GM19023 (cell line): ENCODE results near the gene EDDM3A.
"Not testable (repeated sequence)": the region's sequence is repeated elsewhere in the genome, so short reads cannot be mapped to it uniquely, and the experiment has no call there.

Source experiments
- ATAC-seq: cut with Tn5 transposase; IDR thresholded peaks from one replicate; pipeline ENCODE4 v1.9.1; 2021; ENCODE audit warnings: mild to moderate bottlenecking, moderate library complexity; ENCODE audit not compliant: unreplicated experiment

EDDM3A gene

GRCh38 chr14:20732979-20733635 lies 12.6 kb upstream of the EDDM3A start:
- no peak for ATAC-seq

DNA sequence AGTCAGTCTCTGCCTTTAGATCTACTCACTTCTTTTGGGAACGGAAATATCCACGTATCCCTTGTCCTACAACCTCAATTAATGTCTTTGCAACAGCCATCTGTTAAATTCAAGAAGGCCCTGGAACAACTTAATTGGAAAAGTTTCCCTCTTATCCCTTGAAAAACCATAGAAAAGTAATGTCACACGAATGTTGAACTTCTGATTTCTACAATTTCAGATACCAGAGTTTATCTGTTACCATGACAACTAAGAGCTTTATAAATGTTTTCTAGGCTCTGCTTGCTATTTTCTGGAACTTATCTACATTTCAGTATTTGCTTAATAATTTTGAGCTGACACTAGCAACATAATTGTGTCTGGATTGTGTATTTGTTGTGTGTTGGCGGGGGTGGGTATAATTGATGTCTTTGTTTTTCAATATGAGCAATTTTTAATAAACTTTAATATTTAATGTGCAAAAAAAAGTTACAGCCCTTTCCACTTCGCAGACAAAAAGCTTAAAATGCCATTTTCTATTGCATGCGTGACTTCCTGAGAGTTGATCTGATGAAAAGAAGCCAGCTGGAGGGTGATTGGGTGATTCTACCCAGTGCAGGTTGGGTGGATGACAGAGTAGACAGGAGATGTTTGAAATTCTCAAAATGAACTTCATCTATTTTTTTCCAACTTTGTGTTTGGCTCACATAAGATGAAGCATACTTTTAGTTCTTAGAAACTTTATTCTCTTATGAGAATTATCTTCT lies 11.8 kb upstream of the EDDM3A start:
- no peak for ATAC-seq

DNA sequence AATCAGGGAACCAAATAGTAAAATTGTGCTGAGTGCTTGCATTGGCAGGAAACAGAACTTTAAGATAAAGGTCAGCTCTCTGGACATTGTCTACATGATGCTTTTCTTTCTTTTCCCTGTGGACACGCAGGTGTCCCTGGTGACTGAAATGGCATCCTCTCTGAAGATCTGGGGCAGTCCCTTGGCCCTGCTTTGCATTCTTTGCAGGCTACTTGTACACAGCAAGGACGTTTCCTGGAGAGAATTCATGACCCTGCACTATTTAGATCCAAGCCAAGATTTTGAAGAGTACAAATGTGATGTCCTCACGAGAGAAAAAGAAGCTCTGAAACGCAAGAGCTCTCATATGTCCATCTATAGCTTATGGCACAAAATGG lies 11.3 kb upstream of the EDDM3A start:
- ATAC-seq = peak; percentile 69

- not testable (repeated sequence) for ATAC-seq
These were observed 7.4 kb upstream of the EDDM3A start for GRCh38 chr14:20738292-20738691.

DNA sequence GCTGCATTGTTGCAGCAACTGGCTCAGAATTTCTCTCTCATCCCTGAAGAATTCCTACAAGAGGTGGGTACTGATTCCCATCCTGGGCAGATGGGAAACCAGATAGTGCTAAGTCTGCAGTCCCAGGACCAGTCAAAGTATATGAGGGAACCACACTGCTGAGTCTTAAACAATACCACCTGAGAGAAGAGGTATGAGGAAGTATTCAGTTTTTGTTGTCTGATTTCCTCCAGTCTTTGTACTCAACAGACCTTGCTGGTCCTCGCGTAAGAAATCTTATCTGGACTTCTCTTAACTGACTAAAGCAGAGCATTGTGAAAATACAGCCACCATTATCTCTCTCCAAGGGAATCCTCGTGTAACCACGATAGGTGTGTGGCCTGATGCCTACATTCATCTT lies 3.6 kb upstream of the EDDM3A start:
- ATAC-seq = no peak

DNA sequence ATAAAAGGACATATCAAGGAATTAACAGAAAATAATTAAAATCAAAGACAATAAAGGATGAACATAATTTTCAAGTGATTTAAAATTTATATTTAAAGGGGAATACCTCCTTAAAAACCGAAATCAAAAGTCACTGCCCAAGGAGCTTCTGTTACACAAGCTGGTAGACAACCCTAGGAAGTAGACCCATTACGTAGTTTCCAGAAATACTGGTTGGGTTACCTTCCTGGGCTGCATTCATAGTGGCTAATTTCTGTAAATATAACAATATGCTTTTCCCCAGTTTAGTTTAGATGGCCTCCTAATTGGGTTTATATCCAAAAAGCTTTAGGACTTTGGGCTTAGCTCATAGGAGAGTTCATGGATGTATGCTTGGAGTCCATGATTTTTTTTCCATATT lies 2.1 kb upstream of the EDDM3A start:
- ATAC-seq = no peak

DNA sequence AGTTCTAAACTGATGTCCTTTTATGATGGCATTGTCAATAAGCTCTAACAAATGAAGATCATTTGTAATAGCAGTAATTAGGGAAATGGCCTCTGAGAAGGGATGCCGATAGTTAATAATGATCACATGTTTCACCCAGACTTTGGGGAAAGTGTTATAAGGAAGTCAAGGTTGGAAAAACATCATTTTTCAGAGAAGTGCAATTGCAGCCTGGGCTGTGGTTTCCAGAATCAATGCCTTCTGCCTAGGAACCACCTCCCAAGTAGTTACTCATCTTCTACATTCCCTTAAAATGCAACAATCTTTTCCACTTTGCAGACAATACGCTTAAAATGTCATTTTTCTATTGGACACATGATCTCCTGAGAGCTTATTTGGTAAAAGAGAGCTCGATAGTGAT lies 879 bp downstream of the EDDM3A start:
- no peak for ATAC-seq

GRCh38 chr14:20748439-20748838 lies 2.8 kb downstream of the EDDM3A start:
- no peak for ATAC-seq

DNA sequence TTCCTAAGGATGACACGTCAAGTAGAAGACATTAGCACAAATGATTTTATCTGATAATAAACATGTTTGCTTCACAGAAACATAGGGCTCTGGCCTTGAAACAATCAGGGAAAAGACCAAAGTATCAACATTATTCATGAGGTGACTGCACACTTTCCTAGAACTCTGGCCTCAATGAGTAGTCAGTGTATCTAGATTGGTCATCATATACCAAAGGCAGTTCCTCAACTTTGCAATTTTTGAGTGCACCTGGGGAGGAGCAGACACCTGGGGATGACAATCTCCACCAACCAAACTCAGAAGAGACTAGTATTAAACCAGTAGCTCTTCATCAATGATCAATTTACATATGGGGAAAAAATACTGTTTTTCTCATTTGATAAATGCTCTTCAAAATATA lies 4.5 kb downstream of the EDDM3A start:
- no peak for ATAC-seq

DNA sequence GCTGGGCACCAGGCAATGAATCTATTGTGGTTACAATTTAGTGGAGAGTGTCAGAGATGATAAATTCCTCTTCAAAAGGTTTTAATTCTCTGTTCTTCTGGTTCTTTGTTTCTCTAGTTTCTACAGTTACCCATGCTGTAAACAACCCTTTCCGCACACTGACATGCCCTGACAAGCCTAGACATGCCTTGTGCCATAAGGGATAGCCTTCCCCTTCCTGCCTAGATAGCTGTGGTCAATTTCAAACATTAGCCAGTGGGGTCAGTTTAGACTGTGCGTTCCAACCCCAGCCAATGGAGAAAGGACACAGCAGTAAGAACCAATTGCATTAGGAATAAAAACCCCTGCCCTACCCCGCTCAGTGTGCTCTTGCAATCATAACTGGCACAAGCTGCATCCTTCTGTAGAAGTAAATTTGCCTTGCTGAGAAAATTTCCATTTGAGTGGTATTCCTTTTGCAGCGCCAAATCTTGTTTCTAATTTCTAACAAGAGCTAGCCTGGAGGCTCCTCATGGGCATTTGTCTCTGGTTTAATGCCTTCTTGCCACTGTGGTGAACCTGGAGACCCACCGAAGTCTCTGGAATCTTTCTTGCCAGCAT lies 6.4 kb downstream of the EDDM3A start:
- ATAC-seq = no peak

DNA sequence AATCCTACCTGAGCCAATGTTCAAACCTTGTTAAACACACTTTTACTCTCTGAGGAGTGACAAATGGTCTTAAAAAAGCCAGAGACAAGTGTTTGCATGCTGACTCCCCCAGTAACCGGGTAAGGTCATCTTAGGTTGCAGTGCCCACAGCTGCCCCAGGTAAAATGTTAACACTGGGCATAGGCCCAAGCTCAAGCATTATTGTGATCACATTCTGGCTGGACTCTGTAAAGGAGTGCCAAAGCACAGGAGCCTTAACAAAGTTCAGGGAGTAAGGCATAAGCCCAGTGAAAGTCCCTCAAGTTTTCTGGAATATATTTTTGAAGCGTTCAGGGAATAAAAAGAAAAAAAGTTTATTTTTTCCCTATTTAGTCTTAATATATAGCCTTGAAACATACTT lies 8.6 kb downstream of the EDDM3A start:
- ATAC-seq = no peak

DNA sequence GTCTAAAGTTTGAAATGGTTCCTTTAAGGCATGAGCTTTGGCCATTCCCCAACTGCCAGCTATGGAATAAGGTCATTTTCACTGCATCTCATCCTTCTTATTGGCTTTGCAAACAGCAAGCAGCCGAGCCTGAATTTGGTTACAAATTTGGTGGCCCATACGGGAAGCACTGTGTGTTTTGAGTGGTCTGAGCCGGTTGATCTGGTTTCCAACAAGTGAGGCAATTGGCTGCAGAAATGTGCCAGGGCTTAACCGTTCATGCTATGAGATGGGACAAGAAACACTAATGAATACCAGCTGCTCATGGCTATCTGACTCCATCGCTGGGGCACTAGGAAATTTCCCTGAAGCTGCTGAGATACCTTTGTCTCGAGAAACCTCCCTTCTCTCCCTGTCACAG lies 9.3 kb downstream of the EDDM3A start:
- no peak for ATAC-seq

DNA sequence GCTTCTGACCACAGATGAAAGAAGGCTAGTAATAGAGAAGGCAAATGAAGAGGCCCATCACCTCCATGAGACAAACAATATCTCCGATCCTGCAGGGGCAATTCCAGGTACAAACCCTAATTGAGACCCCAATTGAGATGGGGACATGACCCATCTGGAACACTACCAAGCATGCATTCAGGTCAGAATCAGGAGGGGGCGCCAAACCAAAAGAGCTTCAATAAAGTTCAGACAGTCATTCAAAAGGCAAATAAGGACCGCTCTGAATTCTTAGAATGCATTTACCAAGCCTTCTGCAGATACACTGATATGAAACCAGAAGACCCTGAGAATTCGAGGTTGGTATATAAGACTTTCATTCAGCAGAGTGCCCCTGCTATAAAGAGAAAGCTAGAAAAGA lies 12.3 kb downstream of the EDDM3A start:
- no peak for ATAC-seq

- ATAC-seq = not testable (repeated sequence)
These were observed 13.8 kb downstream of the EDDM3A start for GRCh38 chr14:20759465-20759864.

GRCh38 chr14:20760950-20761349 lies 15.3 kb downstream of the EDDM3A start:
- no peak for ATAC-seq

GRCh38 chr14:20768593-20768892 lies 22.9 kb downstream of the EDDM3A start:
- no peak for ATAC-seq

- no peak for ATAC-seq
These were observed 23.7 kb downstream of the EDDM3A start for GRCh38 chr14:20769421-20769820.

- no peak for ATAC-seq
These were observed 27.0 kb downstream of the EDDM3A start for GRCh38 chr14:20772650-20773049.

GRCh38 chr14:20774258-20774824 lies 28.7 kb downstream of the EDDM3A start:
- ATAC-seq = no peak

DNA sequence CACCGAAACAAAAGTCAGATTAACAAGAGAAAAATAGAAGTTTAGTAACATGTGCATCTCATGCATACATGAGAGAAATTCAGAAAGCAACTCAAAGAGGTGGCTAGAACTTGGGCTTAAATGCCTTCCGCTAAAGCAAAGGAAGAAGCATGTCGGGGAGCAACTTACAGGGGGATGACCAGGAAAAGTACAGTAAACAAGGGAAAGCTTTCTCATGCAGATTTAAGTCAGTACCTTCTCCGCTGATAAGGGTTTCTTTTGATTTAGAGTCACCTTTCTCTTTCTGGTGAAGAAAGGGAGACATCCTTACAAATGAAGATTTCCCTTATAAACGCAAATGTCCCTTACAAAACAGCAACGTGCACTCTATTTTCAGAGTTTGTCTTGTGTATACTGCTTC lies 29.4 kb downstream of the EDDM3A start:
- no peak for ATAC-seq

DNA sequence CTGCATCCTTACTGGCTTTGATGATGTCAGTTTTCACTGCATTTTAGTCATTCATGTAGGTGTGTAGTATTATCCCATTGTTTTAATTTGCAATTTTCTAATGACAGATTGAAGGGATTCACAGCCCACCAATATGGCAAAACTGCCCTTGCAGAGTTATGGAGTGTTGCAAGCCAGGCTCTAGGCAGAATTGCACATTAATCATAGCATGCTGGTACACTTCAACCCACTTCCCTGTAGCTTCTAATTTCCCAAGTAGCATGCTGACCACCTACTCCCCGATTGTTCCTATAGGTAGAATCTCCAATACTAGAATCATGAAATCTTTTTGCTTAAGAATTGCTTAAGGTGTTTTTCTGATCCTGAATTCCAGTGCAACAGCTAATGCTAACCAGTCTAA lies 30.2 kb downstream of the EDDM3A start:
- no peak for ATAC-seq

DNA sequence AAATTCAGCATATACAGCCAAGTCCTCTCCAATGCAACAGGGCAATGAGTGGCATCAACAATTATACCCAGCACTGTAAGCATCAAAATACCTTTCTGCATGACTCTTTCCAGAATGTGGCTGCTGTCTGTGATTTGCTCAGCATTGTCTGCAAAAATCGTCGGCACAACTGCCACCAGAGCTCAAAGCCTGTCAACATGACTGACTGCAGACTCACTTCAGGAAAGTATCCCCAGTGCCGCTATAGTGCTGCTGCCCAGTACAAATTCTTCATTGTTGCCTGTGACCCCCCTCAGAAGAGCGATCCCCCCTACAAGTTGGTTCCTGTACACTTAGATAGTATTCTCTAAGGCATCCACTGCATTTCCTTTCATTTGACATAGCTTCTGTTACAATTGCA lies 36.1 kb downstream of the EDDM3A start:
- ATAC-seq = no peak
